ENCODE data around the gene IFNAR2.
"Not testable (repeated sequence)": the region's sequence is repeated elsewhere in the genome, so short reads cannot be mapped to it uniquely, and the experiment has no call there.

IFNAR2 gene

GRCh38 chr21:33238146-33238545 is 8.4 kb downstream of the IFNAR2 start (continued):
- TF ChIP-seq ZNF248 (tag by site-specific recombination; IDR thresholded peaks at IDR 0.05), result no peak
- TF ChIP-seq TRIM28 (IDR thresholded peaks at IDR 0.05; ENCODE audit: borderline replicate concordance, low read length), result no peak
- TF ChIP-seq ZNF747 (tag by site-specific recombination; IDR thresholded peaks at IDR 0.05), result no peak
- no peak for TF ChIP-seq TSHZ1 (tag by site-specific recombination; IDR thresholded peaks at IDR 0.05; ENCODE audit: borderline replicate concordance)

- no peaks in the 10 kb centered on the region for H3K4me1 ChIP-seq (ENCODE audit: control insufficient read depth, insufficient read depth, low read length)
- TF ChIP-seq ZBTB21 (tag by site-specific recombination; IDR thresholded peaks at IDR 0.05) (no peak), ZNF138 (tag by site-specific recombination; IDR thresholded peaks at IDR 0.05; ENCODE audit: borderline replicate concordance) (no peak), ZNF404 (tag by site-specific recombination; IDR thresholded peaks at IDR 0.05) (no peak), ZNF76 (tag by site-specific recombination; IDR thresholded peaks at IDR 0.05; ENCODE audit: borderline replicate concordance, low read depth) (no peak), ZNF530 (tag by site-specific recombination; IDR thresholded peaks at IDR 0.05; ENCODE audit: low read depth) (no peak), ZBTB7A (tag by site-specific recombination; IDR thresholded peaks at IDR 0.05; ENCODE audit: low read depth) (no peak), ZNF211 (tag by site-specific recombination; IDR thresholded peaks at IDR 0.05; ENCODE audit: low read depth) (no peak), ZNF10 (tag by site-specific recombination; IDR thresholded peaks at IDR 0.05) (no peak)
- ChIA-PET POLR2A (interaction anchor here (0.6 kb wide), 1 partner anchor 16 kb away, joined by 6 read pairs; no protein-coding TSS in a partner anchor), CTCF (interaction anchor here (0.6 kb wide), 1 partner anchor 206 kb away, joined by 3 read pairs; no protein-coding TSS in a partner anchor)
- no peak overlapping the region for H3K27ac ChIP-seq (ENCODE audit: extremely low read depth, low read depth, low read length)
- peaks cover 6 to 13% of the 10 kb centered on the region in 2 experiments; a peak in 2 of 3 replicates for H3K36me3 ChIP-seq (ENCODE audit: control insufficient read depth in 2 of 2, insufficient read depth in 1 of 2, low read length in 2 of 2)
- no peaks in the 10 kb centered on the region; the same call in 1 of the 2 replicates for H3K9me3 ChIP-seq (ENCODE audit: control insufficient read depth, insufficient read depth, low read depth, low read length)
- no peak overlapping the region for H3K4me3 ChIP-seq (ENCODE audit: low read depth, low read length)
These were observed 9.0 kb downstream of the IFNAR2 start for GRCh38 chr21:33238565-33239255.

- peaks cover 6 to 21% of the 10 kb centered on the region in 2 experiments for H3K36me3 ChIP-seq (ENCODE audit: control insufficient read depth in 2 of 2, insufficient read depth in 1 of 2, low read length in 2 of 2)
- POLR2A ChIA-PET; H3K4me1 ChIP-seq (ENCODE audit: control insufficient read depth, insufficient read depth, low read length); H3K4me3 ChIP-seq (ENCODE audit: low read depth, low read length); H3K9me3 ChIP-seq (ENCODE audit: control insufficient read depth, insufficient read depth, low read depth, low read length); CTCF ChIA-PET; H3K27ac ChIP-seq (ENCODE audit: extremely low read depth, low read depth, low read length): not testable (repeated sequence)
- TF ChIP-seq TRIM28 (IDR thresholded peaks at IDR 0.05; ENCODE audit: borderline replicate concordance, low read length) (peak; percentile 97; the same call in 1 of the 2 replicates), SETDB1 (IDR thresholded peaks at IDR 0.05; ENCODE audit: insufficient read length, low read length) (peak; percentile 55)
These were observed 9.9 kb downstream of the IFNAR2 start for GRCh38 chr21:33239559-33240127.

- TF ChIP-seq ZNF121 (tag by site-specific recombination; IDR thresholded peaks at IDR 0.05) (peak; percentile 56; the same call in 1 of the 2 replicates), ZFP69B (tag by site-specific recombination; IDR thresholded peaks at IDR 0.05) (no peak), KLF16 (tag by site-specific recombination; IDR thresholded peaks at IDR 0.05) (no peak), ZNF214 (tag by site-specific recombination; IDR thresholded peaks at IDR 0.05; ENCODE audit: borderline replicate concordance) (no peak), ZNF350 (tag by site-specific recombination; IDR thresholded peaks at IDR 0.05) (no peak), ZNF654 (tag by site-specific recombination; IDR thresholded peaks at IDR 0.05; ENCODE audit: low read depth) (no peak)
- H3K27ac ChIP-seq (ENCODE audit: extremely low read depth, low read depth, low read length), result no peak overlapping the region
- no peak overlapping the region for H3K4me3 ChIP-seq (ENCODE audit: low read depth, low read length)
- CTCF ChIA-PET, result interaction anchor here (0.6 to 1.4 kb wide), 3 partner anchors 121 to 216 kb away, joined by 3 to 8 read pairs (median 5); no protein-coding TSS in a partner anchor
- peaks cover 11 to 28% of the 10 kb centered on the region in 2 experiments for H3K36me3 ChIP-seq (ENCODE audit: control insufficient read depth in 2 of 2, insufficient read depth in 1 of 2, low read length in 2 of 2)
- H3K9me3 ChIP-seq (ENCODE audit: control insufficient read depth, insufficient read depth, low read depth, low read length), result no peaks in the 10 kb centered on the region; the same call in 1 of the 2 replicates
- POLR2A ChIA-PET, result no interaction called here
- H3K4me1 ChIP-seq (ENCODE audit: control insufficient read depth, insufficient read depth, low read length), result no peaks in the 10 kb centered on the region
These were observed 10.7 kb downstream of the IFNAR2 start for GRCh38 chr21:33240404-33240803.
